Endodermal cell (in vitro differentiated cells): Measurements from ENCODE around the gene TANC2. TPM values are rescaled to one million over a fixed set of nuclear protein-coding genes. Genes with fewer than 3 reads are reported as not detected.

Experiments used
- DNase-seq: peaks from one replicate; pipeline ENCODE4 v3.0.0-alpha.2; 2017
- H3K27ac ChIP-seq: 2 replicates; pipeline ENCODE4 v1.5.1; 2013; ENCODE audit warnings: mild to moderate bottlenecking, low read depth, low read length, moderate library complexity
- H3K27me3 ChIP-seq: 2 replicates; pipeline ENCODE4 v1.6.1; 2013; ENCODE audit warnings: mild to moderate bottlenecking, low read length, moderate library complexity; ENCODE audit not compliant: insufficient read depth, control insufficient read depth, poor library complexity, severe bottlenecking
- H3K36me3 ChIP-seq: 2 replicates; pipeline ENCODE4 v1.7.0; 2013; ENCODE audit warnings: mild to moderate bottlenecking, low read length, moderate library complexity; ENCODE audit not compliant: control insufficient read depth, insufficient read depth
- H3K4me1 ChIP-seq: one replicate; pipeline ENCODE4 v1.7.0; 2013; ENCODE audit warnings: low read length; ENCODE audit not compliant: control insufficient read depth, insufficient read depth
- H3K4me3 ChIP-seq: 2 replicates; pipeline ENCODE4 v1.5.1; 2013; ENCODE audit warnings: mild to moderate bottlenecking, low read length, moderate library complexity
- H3K9ac ChIP-seq: 2 replicates; pipeline ENCODE4 v1.6.1; 2013; ENCODE audit warnings: mild to moderate bottlenecking, low read length, moderate library complexity; ENCODE audit not compliant: poor library complexity, severe bottlenecking; ENCODE audit errors: extremely low read depth
- H3K9me3 ChIP-seq: 2 replicates; pipeline ENCODE4 v1.6.1; 2013; ENCODE audit warnings: mild to moderate bottlenecking, low read length, moderate library complexity; ENCODE audit not compliant: control insufficient read depth
- H3K27ac Mint-ChIP-seq: 2 replicates; pipeline ENCODE4 v1.8.0; 2020; ENCODE audit warnings: mixed read lengths
- H3K27me3 Mint-ChIP-seq: 2 replicates; pipeline ENCODE4 v1.8.0; 2021; ENCODE audit warnings: mild to moderate bottlenecking, mixed read lengths; ENCODE audit not compliant: insufficient read depth
- H3K36me3 Mint-ChIP-seq: 2 replicates; pipeline ENCODE4 v1.8.0; 2020; ENCODE audit warnings: low read depth, mixed read lengths
- H3K4me1 Mint-ChIP-seq: 2 replicates; pipeline ENCODE4 v1.8.0; 2020; ENCODE audit warnings: mixed read lengths
- H3K4me3 Mint-ChIP-seq: 2 replicates; pipeline ENCODE4 v1.8.0; 2020; ENCODE audit warnings: mild to moderate bottlenecking, moderate library complexity, mixed read lengths
- H3K9me3 Mint-ChIP-seq: 2 replicates; pipeline ENCODE4 v1.8.0; 2020; ENCODE audit warnings: mild to moderate bottlenecking, mixed read lengths
- CTCF ChIP-seq: fragments of 200-600 bp; sonication (generic); conservative IDR thresholded peaks from 2 replicates; pipeline ENCODE4 v1.5.0; 2021; ENCODE audit warnings: antibody characterized with exemption, mild to moderate bottlenecking
- WGBS, 2 experiments: methylation state at CpG; one replicate each; pipeline versions ENCODE4 v1.1.5 to v1.1.7; 2013; ENCODE audit warnings: missing lambda C conversion rate in 2 of 2, mixed read lengths in 1 of 2; ENCODE audit not compliant: insufficient coverage in 1 of 2, insufficient read length in 1 of 2; 5-methylcytosine and 5-hydroxymethylcytosine counted together
- total RNA-seq, 2 donors: library from RNA; stranded (reverse); fragmentation: NEBNext Ultra II Directional in 1 of 2; extraction: Animal tissue kit (Norgen Biotek cat#: 25700) in 1 of 2; gene quantifications; 2 replicates in 1 of 2; 3 replicates in 1 of 2; pipeline ENCODE4 v1.2.1, GENCODE V29; 2021

TANC2 gene
- total RNA-seq, 2 donors from 2014 or later = 16.7 to 22.9 TPM

GRCh38 chr17:62935523-62935922, 30.5 kb upstream of the TANC2 start:
- H3K4me1 ChIP-seq = no peaks in the 10 kb centered on the region
- 81 to 86% methylated on average over 1 to 2 of the region's 2 CpGs for WGBS, 2 experiments
- peaks cover 4% of the 10 kb centered on the region for H3K9me3 ChIP-seq
- no peak for DNase-seq
- Mint-ChIP-seq H3K9me3 (peaks cover 6% of the 10 kb centered on the region), H3K27me3 (peaks cover 2% of the 10 kb centered on the region), H3K36me3 (peaks cover 2% of the 10 kb centered on the region), H3K4me3 (no peak overlapping the region), H3K4me1 (no peaks in the 10 kb centered on the region), H3K27ac (no peak overlapping the region)
- no peak for TF ChIP-seq CTCF
- H3K4me3 ChIP-seq = no peak overlapping the region
- H3K27ac ChIP-seq = no peak overlapping the region
- no peaks in the 10 kb centered on the region for H3K36me3 ChIP-seq
- no peak overlapping the region for H3K9ac ChIP-seq
- no peaks in the 10 kb centered on the region for H3K27me3 ChIP-seq

DNA sequence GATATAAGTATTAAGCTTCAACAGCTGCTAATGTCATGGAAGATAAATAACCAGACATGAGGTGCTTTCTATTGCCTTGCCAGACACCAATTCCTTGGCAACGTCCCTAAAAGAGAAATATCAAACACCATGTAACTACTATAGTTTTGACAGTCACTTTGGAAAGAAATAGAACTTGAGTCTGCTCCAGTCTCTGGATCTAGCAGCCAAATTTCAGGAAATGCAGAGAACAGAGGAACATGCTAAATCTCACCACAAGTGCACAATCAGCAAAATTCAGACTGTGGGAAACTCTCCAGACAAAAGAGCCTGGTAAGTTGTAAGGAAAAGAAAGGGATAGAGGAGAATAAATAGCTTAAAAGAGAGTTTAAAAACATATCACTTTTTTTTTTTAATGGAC, 28.4 kb upstream of the TANC2 start:
- H3K4me3 ChIP-seq = no peak overlapping the region
- H3K9me3 ChIP-seq = peaks cover 10% of the 10 kb centered on the region
- H3K9me3 Mint-ChIP-seq = peaks cover 12% of the 10 kb centered on the region
- no peaks in the 10 kb centered on the region for H3K4me1 ChIP-seq
- no peak for DNase-seq
- H3K27me3 Mint-ChIP-seq = peaks cover 2% of the 10 kb centered on the region
- no peaks in the 10 kb centered on the region for H3K36me3 ChIP-seq
- H3K4me3 Mint-ChIP-seq = no peak overlapping the region
- WGBS, 2 experiments = 87% methylated on average over 1 of the region's 1 CpG; no CpG with 5 or more reads in 1 of the 2 experiments
- no peak for TF ChIP-seq CTCF
- H3K27ac ChIP-seq = no peak overlapping the region
- no peaks in the 10 kb centered on the region for H3K27me3 ChIP-seq
- H3K9ac ChIP-seq = no peak overlapping the region
- H3K36me3 Mint-ChIP-seq = peaks cover 2% of the 10 kb centered on the region
- no peak overlapping the region for H3K27ac Mint-ChIP-seq
- H3K4me1 Mint-ChIP-seq = no peaks in the 10 kb centered on the region

DNA sequence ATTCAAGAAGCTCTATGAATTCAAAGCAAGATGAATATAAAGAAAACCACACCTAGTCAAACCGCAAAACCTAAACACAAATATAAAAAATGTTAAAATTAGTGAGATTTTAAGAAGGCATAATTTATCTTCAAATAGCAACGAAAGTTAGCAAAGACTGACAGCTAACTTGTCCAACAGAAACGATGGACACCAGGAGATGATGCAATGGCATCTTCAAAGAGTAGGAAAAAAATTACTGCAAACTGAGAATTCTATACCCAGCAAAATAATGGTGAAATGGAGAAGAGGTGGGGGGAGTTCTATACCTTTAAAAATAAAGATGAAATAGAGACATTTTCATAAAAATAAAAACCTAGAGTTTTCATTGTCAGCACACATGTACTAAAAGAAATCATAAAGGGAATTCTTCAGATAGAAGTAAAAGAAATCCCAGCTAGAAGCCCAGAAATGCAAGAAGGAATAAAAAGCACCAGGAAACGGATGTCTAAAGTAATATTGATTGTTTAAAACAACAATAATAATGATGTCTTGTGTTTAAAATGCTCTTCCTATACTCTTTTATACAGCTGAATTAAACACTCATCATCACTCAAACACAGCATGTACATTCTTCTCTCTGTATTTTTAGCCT, 24.6 kb upstream of the TANC2 start:
- Histone ChIP-seq H3K27ac (no peak overlapping the region), H3K9ac (no peak overlapping the region), H3K36me3 (no peaks in the 10 kb centered on the region), H3K27me3 (no peaks in the 10 kb centered on the region), H3K9me3 (peaks cover 10% of the 10 kb centered on the region), H3K4me3 (no peak overlapping the region), H3K4me1 (no peaks in the 10 kb centered on the region)
- Mint-ChIP-seq H3K27ac (no peak overlapping the region), H3K4me1 (no peaks in the 10 kb centered on the region), H3K36me3 (peaks cover 2% of the 10 kb centered on the region), H3K4me3 (no peak overlapping the region), H3K27me3 (no peaks in the 10 kb centered on the region), H3K9me3 (peaks cover 12% of the 10 kb centered on the region)
- no peak for DNase-seq
- 100% methylated on average over 2 of the region's 4 CpGs; no CpG with 5 or more reads in 1 of the 2 experiments for WGBS, 2 experiments
- no peak for TF ChIP-seq CTCF
